Stimulated activated CD8-positive, alpha-beta memory T cell treated with anti-CD3 and anti-CD28 coated beads, Interleukin-12 subunit alpha, Interleukin-12 subunit beta, amount 100 ng/mL, for 24 hours (primary cell): ENCODE results near the gene FAM118A.
"Not testable (repeated sequence)": the region's sequence is repeated elsewhere in the genome, so short reads cannot be mapped to it uniquely, and the experiment has no call there.

Experiments used
- DNase-seq: peaks from one replicate; pipeline ENCODE4 v3.0.0-alpha.2; 2020; ENCODE audit errors: extremely low read depth

FAM118A gene

DNA sequence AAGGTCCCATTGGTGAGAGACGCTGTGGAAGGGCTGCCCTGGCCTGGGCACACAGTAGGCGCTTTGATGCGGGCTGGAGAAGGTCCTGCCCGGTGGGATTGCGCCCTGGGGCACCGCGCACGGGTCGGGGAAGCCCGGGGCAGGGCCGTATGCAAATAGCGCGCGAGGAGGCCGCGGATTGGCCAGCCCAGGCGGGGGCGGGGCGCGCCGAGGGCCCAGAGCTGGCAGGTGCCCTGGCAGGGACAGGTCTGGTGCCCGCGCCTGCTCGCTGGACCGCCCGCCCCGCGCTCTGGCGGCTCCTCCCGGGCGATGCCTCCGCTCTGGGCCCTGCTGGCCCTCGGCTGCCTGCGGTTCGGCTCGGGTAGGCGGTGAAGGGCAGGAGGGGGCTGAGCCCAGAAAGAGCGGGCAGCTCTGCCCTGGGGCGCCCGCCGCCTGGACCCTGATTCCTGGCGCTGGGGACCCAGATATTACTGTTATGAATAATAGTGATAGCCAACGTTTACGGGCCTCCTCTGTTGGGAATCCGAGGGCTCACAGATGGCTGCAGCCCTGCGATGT, 24.9 kb upstream of the FAM118A start, which contains the start of gene UPK3A:
Gene UPK3A (plus strand): TSS at position 245 of the 558 bp plus-strand sequence. CDS start 65 bp downstream, at position 310.
- DNase-seq, result no peak

DNA sequence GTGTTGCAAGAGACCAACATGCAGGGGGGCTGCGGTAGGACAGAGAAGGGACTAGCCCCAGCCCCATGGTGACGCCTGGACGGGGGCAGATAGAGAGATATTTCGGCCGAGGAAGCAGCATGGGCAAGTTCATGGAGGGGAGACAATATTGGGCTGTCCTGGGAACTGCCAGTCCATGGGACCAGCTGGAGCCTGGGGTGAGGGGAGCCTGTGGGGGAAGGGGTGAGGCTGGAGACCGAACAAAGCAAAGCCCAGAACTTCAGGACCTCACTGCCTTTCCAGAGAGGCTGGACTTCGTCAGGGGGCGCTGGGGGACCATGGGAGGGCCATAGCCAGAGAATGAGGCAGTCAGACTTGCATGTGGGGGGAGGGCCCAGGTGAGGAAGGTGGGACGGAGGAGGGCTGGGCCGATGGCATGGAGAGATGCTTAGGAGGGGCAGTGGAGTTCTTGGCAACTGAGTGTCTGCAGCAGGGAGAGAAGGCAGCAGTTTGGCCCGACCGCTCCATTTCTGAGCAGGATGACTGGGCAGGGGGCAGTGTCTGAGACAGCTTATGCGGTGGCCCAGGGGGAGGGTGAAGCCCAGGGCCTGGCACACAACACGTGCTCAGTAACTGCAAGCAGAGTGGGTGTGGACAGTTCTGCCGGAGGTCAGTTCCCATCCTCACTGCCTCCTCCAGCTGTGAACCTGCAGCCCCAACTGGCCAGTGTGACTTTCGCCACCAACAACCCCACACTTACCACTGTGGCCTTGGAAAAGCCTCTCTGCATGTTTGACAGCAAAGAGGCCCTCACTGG, 24.3 kb upstream of the FAM118A start:
- no peak for DNase-seq

DNA sequence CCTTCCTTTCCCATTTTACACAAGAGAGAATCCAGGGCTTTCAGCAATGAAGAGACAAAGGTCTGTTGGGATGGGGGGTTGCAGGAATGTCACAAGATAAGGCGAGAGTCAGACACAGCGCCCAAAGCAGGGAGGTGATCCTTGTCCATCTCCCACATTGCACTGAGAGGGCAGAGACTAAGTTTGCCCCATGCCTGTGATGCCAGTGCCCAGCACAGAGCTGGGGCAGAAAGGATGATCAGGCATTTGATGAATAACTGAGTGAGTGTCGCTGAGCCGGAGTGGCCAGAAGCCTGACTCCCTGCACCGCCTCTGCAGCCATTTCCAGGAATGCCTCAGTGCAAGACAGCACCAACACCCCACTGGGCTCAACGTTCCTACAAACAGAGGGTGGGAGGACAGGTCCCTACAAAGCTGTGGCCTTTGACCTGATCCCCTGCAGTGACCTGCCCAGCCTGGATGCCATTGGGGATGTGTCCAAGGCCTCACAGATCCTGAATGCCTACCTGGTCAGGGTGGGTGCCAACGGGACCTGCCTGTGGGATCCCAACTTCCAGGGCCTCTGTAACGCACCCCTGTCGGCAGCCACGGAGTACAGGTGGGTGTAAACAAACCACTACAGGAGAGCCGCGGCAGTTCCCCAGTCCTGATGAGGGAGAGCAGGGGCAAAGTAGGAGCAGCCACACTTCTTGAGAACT, 22.7 kb upstream of the FAM118A start:
- no peak for DNase-seq

DNA sequence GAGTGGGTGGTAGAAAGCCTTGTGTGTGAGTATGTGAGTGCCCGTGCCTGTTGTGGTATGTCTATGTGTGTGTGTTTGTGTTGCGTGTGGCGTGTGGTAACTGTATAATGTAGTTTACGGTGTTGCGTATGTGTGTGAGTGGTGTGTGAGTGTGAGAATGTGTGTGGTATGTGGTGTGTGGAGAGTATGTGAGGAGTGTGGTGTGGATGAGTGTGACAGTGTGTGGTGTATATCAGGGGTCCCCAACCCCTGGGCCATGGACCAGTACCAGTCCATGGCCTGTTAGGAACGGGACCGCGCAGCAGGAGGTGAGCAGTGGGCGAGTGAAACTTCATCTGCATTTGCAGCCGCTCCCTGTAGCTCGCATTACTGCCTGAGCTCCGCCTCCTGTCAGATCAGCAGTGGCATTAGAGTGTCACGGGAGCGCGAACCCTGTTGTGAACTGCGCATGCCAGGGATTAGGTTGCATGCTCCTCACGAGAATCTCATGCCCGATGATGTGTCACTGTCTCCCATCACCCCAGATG, 19.3 kb upstream of the FAM118A start:
- DNase-seq, result no peak

DNA sequence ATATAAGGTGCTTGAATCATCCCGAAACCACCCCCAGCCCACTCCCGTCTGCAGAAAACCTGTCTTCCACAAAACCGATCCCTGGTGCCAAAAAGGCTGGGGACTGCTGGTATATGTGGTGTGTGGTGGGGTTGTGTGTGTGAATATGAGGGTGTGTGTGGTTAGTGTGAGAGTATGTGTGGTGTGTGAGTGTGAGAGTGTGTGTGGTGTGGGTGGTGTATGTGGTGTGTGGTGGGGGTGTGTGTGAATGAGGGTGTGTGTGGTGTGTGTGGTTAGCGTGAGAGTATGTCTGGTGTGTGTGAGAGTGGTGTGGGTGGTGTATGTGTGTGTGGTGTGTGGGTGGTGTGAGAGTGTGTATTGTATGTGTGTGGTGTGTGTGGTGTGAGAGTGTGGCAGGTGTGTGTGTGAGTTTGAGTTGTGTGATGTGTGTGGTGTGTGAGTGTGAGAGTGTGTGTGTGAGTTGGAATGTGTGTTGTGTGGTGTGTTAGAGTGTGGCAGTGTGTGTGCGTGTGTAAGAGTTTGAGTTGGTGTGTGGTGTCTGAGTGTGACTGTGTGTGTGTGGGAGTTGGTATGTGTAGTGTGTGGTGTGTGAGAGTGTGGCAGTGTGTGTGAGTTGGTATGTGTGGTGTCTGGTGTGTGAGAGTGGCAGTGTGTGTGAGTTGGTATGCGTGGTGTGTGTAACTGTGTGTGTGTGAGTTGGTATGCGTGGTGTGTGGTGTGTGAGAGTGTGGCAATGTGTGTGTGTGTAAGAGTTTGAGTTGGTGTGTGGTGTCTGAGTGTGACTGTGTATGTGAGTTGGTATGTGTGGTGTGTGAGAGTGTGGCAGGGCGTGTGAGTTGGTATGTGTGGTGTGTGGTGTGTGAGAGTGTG, 18.4 kb upstream of the FAM118A start:
- DNase-seq, result no peak

DNA sequence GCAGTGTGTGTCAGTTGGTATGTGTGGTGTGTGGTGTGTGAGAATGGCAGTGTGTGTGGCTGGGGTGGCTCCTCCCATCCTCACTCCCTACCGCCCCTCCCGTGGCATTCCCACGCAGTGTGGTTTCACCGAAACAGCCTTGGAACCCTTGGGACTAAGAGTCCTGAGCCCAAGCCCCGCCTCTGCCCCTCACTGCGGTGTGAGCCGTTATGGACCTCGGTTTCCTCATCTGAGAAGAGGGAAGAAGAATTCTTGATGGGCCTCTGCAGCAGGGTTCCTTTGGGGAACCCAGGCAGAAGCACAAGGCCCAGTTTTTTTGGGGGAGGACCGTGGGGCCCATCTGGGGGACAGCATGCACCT, 17.8 kb upstream of the FAM118A start:
- no peak for DNase-seq

DNA sequence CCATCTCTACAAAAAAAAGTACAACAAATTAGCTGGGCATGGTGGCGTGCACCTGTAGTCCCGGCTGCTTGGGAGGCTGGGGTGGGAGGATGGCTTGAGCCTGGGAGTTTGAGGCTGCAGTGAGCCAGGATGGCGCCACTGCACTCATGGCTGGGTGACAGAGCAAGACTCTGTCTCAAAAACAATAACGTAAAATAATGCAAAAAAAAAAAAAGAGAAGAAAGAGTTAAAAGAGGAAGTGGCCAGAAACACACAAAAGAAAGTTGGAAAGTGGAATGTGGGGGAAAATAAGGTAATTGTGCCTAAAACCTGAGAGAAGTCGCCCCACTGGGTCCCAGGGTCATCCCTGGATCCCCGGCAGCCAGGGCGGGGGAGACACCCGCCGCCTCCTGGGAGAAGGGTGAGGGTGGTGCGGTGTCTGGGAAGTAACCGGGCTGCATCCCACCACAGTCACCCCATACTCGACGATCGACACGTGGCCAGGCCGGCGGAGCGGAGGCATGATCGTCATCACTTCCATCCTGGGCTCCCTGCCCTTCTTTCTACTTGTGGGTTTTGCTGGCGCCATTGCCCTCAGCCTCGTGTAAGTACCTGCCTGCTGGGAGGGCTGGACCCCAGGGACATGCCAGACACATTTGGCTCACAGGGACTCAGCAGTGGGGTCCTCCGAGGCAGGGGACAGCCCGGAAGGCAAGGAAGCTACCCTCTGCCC, 16.8 kb upstream of the FAM118A start:
- no peak for DNase-seq

DNA sequence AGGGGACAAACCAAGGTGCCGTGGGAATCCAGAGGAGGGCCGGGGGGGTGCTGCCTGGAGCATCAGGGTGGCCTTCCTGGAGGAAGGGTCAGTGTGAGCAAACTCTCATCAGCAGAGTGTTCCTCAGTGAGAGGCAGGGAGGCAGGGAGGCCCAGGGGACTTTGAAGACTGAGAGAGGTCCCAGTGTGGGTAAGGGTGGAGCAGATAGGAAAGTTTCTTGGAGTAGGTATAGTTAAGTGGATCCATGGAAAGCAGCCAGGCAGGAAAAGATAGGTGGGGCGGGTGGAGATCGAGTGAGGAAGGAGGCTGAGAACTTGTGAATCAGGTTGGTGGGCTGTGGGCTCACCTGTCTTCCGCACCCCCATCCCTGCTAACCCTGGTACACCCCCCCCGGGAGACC, 15.7 kb upstream of the FAM118A start:
- no peak for DNase-seq

DNA sequence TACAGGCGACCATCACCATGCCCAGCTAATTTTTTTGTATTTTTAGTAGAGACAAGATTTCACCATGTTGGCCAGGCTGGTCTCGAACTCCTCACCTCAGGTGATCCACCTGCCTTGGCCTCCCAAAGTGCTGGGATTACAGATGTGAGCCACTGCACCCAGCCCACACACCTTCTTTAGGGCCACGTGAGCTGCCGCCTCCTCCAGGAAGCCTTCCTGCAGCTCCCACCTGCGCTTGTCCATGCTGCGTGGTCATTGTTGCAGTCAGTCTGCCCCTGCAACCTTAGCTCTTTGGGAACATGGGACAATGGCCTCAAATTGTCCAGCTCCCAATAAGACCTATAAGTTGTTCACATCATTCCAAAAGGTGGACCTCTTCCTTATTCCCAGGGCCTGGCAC, 14.7 kb upstream of the FAM118A start:
- not testable (repeated sequence) for DNase-seq

DNA sequence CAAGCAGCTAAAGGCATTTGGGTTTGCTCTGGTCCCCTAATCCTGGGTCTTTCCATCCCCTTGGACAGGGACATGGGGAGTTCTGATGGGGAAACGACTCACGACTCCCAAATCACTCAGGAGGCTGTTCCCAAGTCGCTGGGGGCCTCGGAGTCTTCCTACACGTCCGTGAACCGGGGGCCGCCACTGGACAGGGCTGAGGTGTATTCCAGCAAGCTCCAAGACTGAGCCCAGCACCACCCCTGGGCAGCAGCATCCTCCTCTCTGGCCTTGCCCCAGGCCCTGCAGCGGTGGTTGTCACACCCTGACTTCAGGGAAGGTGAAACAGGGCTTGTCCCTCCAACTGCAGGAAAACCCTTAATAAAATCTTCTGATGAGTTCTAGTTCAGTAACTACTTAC, 14.2 kb upstream of the FAM118A start:
- no peak for DNase-seq

DNA sequence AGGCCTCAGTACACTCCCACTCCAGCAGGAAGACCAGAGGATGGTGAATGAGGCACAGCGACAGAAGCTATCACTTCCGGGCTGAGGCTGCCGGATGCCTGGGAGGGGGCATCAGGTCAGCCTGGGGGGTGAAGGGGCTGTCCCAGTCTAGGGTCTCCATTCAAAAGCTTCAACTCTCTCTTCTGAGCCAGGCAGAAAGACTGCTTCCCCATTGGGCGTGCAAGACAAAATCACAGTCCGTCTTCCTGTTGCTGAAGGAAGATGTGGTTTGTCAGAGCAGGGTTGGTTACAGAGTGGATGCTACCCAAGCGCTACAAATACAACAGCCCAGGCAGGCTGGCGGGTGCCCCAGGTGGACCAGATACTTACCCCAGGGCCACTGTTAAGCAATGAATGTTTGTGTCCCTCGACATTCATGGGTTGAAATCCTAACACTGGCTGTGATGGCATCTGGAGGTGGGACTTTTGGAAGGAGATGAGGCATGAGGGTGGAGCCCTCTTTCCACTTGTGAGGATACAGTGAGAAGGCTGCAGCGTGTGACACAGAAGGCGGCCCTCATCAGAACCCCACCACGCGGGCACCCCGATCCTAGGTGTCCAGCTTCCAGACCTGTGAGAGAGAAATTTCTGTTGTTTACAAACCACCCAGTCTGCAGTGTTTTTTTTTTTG, 13.0 kb upstream of the FAM118A start:
- DNase-seq, result no peak

DNA sequence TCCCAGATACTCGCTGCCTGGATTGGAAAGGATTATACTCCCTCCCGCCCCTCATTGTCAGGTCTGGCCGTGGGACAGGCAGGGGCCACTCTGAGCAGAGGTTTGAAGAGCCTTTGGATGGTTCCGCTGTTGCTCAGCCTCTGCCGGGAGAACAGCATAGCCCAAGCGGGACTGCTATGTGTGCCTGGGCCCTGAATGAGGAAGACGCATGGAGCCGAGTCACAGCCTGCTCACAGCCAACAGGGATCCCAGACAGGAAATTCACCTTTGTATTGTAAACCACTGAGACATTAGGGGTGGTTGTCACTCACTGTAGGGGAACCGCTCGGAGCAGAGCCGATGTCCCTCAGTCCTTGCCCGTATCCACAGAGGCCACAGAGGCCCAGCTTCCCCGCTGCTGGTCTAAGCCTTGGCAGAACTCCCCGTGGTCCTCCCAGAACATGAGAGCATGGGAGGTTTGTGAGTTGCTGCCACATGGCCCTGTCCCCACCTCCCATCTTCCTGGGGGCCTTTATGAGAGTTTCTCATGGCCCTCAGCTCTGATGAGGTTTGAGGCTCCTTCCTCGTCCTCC, 10.7 kb upstream of the FAM118A start:
- DNase-seq, result no peak

DNA sequence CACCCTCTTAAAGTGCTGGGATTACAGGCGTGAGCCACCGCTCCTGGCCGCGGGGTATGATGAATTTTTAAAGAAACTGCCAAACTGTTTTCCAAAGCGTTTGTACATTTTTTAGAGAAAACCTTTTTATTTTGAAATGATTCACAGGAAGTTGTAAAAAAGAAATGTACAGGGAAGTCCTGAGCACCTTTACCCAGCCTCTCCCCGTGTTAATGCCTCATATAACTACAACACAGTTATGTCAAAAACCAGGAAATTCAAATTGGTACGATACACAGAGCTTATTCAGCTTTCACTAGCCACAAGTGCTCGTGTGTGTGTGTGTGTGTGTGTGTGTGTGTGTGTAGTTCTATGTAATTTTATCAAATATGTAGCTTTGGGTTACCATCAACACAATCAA, 7.0 kb upstream of the FAM118A start:
- no peak for DNase-seq

DNA sequence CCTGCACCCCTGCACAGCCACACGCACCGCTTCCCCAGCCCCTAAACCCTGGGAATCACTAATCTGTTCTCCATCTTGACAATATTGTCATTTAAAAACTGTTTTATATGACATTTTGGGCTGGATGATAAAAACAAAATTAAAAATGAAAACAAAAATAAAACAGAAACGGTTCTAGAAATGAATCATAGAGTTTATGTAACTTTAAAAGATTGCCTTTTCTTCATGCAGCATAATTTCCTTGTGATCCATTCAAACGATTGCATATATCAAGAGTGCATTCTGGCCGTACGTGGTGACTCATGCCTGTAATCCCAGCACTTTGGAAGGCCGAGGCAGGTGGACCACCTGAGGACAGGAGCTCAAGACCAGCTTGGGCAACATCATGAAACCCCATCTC, 6.6 kb upstream of the FAM118A start:
- DNase-seq, result no peak

DNA sequence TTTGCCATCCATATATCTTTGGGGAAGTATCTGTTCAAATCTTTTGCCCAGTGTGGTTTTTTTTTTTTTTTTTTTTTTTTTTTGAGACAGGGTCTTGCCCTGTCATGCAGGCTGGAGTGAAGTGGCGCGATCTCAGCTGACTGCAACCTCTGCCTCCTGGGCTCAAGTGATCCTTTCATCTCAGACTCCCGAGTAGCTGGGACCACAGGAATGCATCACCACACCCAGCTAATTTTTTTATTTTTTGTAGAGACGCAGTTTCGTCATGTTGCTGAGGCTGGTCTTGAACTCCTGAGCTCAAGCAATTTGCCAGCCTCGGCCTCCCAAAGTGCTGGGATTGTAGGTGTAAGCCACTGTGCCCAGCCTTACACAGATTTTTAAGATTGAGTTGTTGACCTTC, 4.8 kb upstream of the FAM118A start:
- no peak for DNase-seq

DNA sequence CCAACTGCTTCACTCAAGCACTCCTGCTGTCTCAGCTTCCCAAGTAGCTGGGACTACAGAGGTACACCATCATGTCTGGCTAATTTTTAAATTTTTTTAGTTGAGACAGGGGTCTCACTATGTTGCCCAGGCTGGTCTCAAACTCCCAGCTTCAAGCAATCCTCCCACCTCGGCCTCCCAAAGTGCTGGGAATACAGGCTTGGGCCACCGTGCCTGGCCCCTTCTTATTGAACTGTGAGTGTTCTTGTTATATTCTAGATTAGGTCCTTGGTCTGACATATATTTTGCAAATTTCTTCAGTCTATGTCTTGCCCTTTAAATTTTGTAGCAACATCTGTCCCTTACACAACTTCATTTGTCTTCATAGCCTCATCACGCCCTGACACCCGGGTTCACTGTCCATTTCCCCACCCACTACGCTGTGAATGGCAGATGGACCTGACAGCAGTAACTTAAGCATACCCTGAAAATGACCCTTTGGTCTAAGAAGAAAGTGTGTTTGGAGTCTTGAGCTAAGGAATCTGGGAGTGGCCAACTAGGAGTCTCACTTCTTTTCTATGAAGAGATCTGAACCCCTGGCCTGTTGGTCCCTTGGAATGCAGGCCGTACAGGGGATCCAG, 4.2 kb upstream of the FAM118A start:
- DNase-seq, result no peak

DNA sequence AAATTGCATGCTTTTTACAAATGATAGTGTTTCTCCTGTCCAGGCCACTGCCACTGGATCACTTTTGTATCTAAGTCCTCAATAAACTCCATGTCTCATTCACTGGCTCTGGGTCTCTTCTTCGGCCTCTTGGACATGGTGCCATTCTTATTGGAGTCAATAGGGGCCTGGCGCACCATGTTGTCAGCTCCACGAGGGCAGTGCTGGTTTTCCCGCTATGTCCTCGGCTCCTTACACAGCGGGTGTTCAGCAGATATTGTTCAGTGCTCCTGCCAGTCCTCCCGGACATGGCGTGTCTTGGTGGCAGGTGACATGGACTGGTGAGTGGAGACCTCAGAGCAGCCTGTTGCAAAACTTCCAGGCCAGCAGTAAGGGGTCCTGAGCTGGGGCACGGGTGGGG, 3.6 kb upstream of the FAM118A start:
- no peak for DNase-seq

DNA sequence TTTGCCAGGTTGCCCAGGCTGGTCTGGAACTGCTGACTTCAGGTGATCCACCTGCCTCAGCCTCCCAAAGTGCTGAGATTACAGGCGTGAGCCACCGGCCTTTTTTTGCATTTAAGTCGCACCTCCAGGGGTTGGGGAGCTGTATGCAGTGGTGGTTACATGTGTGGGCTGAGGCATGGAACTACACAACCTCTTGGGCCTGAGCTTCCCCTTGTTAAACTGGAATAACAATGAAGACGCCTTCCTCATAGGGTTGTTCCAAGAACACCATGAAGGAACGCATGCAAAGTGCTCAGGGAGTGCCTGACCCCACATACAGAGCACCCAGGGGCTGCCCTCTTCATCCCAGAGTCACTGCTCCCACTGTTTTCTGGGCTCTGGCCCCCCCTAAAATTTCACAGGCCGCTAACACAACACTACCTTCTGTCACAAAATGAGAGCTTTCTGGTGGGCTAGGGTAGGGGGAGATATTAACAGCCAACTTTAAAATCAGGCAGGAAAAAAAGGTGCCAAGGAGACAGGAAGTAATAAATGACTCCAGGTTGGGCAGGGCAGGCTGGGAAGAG, 1.3 kb upstream of the FAM118A start:
- no peak for DNase-seq

DNA sequence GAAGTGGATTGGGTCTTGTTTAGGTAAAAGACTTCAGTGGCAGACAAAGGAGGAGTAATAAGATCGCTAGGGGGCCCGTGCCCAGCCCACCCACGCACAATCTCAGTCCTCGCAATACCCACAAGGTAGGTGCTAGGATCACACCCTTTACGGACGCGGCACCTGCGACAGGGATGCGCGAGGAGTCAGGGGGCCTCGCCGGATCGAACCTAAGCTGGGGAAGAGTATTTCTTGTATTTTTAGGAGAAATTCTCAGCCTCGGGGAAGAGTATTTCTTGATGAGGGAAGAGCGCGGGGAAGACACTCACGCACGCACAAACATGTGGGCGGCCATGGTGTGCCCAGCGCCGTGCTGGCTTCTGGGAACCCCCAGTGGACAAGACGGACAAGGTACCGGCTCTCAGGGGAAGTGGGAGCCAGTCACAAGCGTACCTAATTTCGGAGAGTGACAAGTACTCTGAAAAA, 745 bp upstream of the FAM118A start:
- no peak for DNase-seq
